HG03103 (cell line): Measurements from ENCODE around the gene VAT1L.

ENCODE experiments used
- ATAC-seq: cut with Tn5 transposase; IDR thresholded peaks from one replicate; pipeline ENCODE4 v1.9.1; 2021; ENCODE audit warnings: low read depth; ENCODE audit not compliant: unreplicated experiment

The VAT1L gene

GRCh38 chr16:77780378-77780837, 8.0 kb upstream of the VAT1L start:
- no peak for ATAC-seq

GRCh38 chr16:77781091-77781490, 7.3 kb upstream of the VAT1L start:
- no peak for ATAC-seq

DNA sequence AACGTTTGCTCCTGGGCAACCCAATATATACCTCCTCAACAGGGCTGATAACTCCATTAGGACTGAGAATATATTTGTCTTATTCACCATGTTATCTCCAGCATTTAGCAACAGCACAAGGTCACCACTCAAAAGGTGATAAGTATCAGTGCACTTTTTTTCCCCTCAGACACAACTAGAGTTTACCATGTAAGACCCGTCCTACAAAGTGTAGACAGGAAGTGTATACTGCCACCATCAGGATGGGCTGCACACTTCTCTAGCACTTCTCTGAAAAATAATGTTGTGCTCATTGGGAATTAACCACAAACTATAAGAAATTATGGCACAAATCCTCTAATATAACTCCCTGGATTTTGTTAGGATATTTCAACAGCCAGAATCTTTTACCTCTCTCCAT, 5.7 kb upstream of the VAT1L start:
- no peak for ATAC-seq

DNA sequence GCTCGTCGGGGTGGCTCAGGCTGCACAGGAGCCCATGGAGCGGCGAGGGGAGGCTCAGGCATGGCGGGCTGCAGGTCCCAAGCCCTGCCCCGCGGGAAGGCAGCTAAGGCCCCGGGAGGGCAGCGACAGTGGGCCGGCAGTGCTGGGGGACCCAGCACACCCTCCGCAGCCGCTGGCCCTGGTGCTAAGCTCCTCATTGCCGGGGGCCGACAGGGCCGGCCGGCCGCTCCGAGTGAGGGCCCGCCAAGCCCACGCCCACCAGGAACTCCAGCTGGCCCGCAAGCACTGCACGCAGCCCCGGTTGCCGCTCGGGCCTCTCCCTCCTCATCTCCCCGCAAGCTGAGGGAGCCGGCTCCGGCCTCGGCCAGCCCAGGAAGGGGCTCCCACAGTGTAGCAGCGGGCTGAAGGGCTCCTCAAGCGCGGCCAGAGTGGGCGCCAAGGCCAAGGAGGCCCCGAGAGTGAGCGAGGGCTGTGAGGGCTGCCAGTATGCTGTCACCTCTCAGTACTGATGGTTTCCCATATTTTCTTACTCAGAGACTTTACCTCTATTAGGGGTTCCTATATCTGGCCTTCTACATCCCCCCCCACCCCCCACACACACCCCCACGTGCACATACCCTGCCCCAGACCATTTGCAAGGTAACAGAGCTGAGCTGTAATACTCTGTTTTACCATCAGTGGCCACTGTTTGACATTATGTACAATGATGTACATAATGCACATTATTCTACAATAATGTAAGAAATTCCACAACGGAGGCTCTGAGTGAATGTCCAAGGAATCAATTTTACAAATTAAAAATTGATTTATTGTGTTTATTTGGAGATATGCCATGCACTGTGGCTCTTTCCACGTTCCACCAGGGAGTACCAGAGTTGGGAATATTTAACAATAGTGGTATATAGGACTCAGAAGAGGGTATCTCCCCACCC, 3.7 kb upstream of the VAT1L start:
- no peak for ATAC-seq

DNA sequence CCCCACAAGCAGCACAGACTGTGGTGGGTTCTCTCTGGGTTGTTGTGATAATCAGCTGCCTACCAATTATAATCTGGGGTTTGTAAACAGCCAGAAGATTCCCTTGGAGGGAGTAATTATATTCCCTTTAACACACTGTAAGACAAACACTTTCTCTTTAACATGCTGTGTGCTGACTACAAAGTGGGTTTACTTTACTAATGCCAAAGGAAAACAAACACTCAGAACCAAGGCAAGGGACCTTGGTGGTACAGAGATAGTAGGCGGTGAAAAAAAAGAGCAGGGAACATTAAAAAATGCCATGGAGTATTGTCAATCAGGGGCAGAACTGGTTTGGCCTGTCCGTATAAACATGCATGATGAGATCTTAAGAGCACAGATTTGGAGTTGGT, 3.0 kb upstream of the VAT1L start:
- no peak for ATAC-seq

DNA sequence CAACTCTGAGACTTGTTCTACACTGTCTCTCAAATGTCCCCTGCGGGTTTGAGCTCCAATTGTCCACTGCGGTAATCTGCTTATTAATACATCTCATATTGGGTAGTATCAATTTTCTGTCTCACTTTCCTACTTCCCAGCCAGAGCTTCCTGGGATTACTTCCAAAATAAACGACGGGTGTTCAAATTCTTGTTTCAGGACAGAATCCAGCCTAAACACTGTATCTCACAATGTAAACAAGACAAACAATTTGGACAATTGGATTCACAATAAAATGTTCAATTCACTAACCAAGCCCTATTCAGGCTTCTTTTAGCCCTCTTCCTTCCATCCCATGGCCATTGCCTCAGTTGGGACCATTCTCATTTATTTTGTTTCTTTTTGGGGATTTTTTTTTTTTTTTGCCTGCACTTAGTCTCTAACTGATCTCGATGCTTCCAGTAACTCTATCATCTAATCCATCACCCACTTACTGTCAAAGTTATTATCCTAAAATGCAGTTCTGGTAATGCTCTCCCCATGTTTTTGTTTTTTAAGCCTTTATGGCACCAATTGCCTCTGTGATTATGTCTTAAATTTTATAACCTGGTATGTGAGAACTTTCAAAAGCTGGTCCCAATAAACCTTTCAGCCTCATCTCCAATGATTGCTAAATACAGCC, 2.0 kb upstream of the VAT1L start:
- no peak for ATAC-seq

GRCh38 chr16:77787452-77787851, 912 bp upstream of the VAT1L start:
- no peak for ATAC-seq

- ATAC-seq, result no peak
Measured at GRCh38 chr16:77789085-77790008, 983 bp downstream of the VAT1L start.

- ATAC-seq, result no peak
Measured at GRCh38 chr16:77790009-77790372, 1.6 kb downstream of the VAT1L start.

DNA sequence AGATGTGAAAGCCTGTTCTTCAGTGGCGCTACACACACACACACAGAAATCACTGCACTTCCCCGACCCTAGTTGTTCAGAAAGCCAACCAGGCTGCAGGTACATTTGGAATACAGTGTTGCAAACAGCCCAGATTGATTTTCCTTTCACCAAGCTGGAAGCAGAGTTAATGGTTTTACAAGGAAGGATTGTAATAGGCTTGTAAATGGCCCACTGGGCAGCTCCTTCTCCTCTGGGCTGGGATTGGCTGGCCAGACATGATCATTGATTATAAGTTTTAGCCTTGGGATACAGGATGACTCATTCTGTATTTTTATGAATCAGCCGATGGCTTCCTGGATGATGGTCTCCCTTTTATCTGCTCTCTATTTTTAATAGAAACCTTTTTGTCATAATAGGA, 2.5 kb downstream of the VAT1L start:
- no peak for ATAC-seq

DNA sequence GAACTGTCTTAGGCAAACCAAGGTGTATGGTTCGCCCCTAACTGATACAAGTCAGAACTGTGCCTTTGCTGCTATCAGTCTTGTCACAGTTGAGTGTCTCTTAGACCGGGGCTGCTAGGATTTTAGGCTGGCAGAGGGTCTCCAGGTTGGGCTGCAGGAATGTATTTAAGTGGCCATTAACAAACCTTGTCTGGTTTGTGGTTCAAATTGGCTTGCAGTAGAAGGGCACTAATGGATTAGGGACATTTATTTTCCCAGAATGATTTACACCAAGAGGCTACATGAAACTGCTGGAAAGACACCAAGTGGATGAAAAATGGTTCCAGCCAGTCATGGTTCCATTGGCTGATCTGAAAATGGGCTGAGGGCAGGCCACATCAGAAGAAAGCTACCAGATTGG, 5.1 kb downstream of the VAT1L start:
- ATAC-seq, result no peak

GRCh38 chr16:77794586-77794985, 6.2 kb downstream of the VAT1L start:
- ATAC-seq, result no peak

DNA sequence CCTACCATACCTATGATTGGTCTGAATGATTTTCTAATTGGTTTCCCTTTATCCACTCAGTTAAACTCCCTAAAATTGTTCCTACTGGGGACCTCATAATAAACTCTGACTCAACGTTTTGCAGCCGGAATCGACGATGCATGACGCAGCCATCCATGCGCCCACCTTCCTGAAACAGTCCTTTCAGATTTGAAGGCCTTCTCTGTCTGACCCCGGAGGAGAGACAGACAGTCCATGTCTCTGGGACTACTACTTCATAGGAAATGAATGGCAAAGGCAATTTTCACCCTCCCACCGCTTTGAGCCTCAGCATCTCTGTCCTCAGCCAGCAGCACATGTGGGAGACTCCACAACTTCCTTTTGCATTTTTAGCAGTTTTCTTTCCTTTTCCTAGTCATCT, 13.5 kb downstream of the VAT1L start:
- no peak for ATAC-seq

DNA sequence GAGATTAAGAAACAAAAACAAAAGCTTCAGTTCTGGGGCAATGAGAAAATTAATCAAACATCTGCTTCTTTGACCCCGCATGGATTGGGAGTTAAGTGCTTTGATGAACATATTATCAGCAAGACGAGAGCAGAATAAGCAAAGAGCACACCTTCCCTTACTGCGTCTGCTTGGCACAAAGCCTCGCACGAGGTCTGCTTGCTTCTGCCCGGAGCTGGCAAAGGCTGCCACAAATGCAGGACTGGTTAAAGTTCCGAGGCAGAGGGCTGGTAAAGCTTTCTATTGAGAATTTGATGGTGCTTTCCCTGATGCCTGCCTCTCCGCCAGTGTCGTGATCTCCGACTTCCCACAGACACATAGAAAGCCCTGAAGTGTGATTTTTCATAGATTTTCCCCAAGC, 17.0 kb downstream of the VAT1L start:
- no peak for ATAC-seq

GRCh38 chr16:77807021-77807420, 18.7 kb downstream of the VAT1L start:
- no peak for ATAC-seq

- no peak for ATAC-seq
Measured at GRCh38 chr16:77812856-77813500, 24.6 kb downstream of the VAT1L start.

DNA sequence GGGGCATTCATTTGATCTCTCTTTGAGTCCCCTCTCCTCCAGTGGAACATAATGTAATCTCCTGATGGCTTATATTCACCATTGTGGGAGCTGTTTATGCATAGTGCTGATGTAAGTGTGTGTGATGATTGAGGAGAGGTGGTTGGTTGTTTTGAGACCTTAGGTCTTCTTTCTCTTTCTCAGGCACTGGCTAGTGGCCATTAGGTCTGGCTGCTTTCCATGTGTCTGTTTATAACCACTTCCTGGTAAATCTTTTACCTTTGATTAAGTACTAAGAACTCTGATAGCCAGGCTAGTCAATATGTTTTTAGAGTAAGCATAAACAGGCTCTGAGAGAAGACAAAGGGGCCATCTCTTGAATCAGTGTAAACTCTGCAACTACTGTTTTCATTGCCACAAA, 27.9 kb downstream of the VAT1L start:
- ATAC-seq, result no peak

DNA sequence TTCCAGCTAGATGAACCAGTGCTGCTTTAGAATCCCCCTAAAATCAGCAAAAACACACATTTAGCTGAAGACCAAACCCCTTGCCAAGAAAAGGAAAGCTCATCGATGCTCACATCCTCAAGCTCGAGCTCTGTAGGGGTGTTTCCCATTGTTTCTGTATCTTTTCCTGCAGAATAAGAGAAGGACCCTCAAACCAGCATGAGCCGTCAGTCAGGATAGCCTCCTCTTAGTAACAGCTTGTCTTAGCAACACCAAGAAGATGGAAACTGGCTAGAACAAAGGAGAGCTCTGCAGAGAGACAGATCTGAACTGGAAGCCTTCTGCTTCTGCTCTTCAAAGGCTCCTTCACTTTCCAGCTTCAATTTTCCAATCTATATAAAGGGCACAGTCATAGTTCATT, 32.0 kb downstream of the VAT1L start:
- no peak for ATAC-seq

DNA sequence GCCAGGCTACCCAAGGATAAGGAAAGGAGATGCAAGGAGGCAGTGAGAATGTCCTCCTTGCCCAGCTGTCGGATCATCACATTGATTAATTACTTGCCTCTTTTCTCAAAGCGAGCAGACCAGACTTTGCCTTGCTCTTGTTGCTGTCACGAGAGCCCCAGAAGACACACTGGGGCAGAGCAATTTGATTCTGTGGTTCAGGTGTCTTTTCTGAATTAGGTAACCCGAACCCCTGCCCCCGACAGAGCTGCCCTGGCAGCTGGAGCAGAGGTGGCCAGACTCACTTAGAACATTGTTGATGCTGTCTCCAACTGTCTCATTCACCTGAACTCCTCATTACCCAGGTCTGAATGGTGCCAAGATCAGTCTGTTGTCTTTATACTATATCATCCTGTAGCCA, 34.3 kb downstream of the VAT1L start:
- no peak for ATAC-seq

- no peak for ATAC-seq
Measured at GRCh38 chr16:77823067-77823466, 34.7 kb downstream of the VAT1L start.
